ENCODE measurements around the gene CPNE9.

GRCh38 chr3:9777694-9778021, 74.0 kb downstream of the CPNE9 start:
- no peak for TF ChIP-seq MAX (IDR thresholded peaks at IDR 0.05; ENCODE audit: low read depth)
- no peak for TF ChIP-seq YY1 (IDR thresholded peaks at IDR 0.05; ENCODE audit: low read depth)
- no peak for TF ChIP-seq EP300 (IDR thresholded peaks at IDR 0.05; ENCODE audit: borderline replicate concordance in 1 of 2, low read depth in 1 of 2, low read length in 1 of 2)
- no peak for TF ChIP-seq CTCF (IDR thresholded peaks at IDR 0.05)
- no peak for TF ChIP-seq EZH2phosphoT487 (IDR thresholded peaks at IDR 0.05; ENCODE audit: borderline replicate concordance, low read depth)
